ENCODE data around the gene OSGEP. TPM values are rescaled to one million over a fixed set of nuclear protein-coding genes. Genes with fewer than 3 reads are reported as not detected.
A peak's percentile ranks its signal among the peaks of the same experiment; 100 is the strongest.

Gene OSGEP
- total and polyA plus RNA-seq, 2 of the 13 experiments (the other 11 are each of a cell fraction or from before 2014, with no cell fraction given), result 39.7 to 41.1 TPM

- TF ChIP-seq CBX5 (CRISPR knock-in tag; IDR thresholded peaks at IDR 0.05; ENCODE audit: borderline replicate concordance), result peak; percentile 76; the same call in 1 of the 2 replicates
- peak; percentile 79; the same call in 1 of the 2 replicates for TF ChIP-seq ZSCAN25 (CRISPR knock-in tag; IDR thresholded peaks at IDR 0.05)
- TF ChIP-seq ZNF790 (CRISPR knock-in tag; IDR thresholded peaks at IDR 0.05; ENCODE audit: borderline replicate concordance), result no peak
- TF ChIP-seq, protein P1, sequence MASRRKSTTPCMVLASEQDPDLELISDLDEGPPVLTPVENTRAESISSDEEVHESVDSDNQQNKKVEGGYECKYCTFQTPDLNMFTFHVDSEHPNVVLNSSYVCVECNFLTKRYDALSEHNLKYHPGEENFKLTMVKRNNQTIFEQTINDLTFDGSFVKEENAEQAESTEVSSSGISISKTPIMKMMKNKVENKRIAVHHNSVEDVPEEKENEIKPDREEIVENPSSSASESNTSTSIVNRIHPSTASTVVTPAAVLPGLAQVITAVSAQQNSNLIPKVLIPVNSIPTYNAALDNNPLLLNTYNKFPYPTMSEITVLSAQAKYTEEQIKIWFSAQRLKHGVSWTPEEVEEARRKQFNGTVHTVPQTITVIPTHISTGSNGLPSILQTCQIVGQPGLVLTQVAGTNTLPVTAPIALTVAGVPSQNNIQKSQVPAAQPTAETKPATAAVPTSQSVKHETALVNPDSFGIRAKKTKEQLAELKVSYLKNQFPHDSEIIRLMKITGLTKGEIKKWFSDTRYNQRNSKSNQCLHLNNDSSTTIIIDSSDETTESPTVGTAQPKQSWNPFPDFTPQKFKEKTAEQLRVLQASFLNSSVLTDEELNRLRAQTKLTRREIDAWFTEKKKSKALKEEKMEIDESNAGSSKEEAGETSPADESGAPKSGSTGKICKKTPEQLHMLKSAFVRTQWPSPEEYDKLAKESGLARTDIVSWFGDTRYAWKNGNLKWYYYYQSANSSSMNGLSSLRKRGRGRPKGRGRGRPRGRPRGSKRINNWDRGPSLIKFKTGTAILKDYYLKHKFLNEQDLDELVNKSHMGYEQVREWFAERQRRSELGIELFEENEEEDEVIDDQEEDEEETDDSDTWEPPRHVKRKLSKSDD (CRISPR knock-in tag; IDR thresholded peaks at IDR 0.05; ENCODE audit: low read depth), result no peak; the same call in 1 of the 2 replicates
- TF ChIP-seq TFE3 (CRISPR knock-in tag; IDR thresholded peaks at IDR 0.05), result no peak; the same call in 1 of the 2 replicates
- TF ChIP-seq MIXL1 (CRISPR knock-in tag; IDR thresholded peaks at IDR 0.05), result peak; percentile 71; the same call in 1 of the 2 replicates
- no peak for TF ChIP-seq HNF1A (IDR thresholded peaks at IDR 0.05; ENCODE audit: low read depth)
- peak; percentile 68 for TF ChIP-seq HNF1A (CRISPR knock-in tag; IDR thresholded peaks at IDR 0.05; ENCODE audit: borderline replicate concordance)
- TF ChIP-seq IKZF5 (CRISPR knock-in tag; IDR thresholded peaks at IDR 0.05), result peak; percentile 71
- no peak for TF ChIP-seq ZNF260 (CRISPR knock-in tag; IDR thresholded peaks at IDR 0.05; ENCODE audit: borderline replicate concordance, low read depth)
- TF ChIP-seq KLF11 (CRISPR knock-in tag; IDR thresholded peaks at IDR 0.05), result peak; percentile 82; the same call in 1 of the 2 replicates
- TF ChIP-seq, protein P2, sequence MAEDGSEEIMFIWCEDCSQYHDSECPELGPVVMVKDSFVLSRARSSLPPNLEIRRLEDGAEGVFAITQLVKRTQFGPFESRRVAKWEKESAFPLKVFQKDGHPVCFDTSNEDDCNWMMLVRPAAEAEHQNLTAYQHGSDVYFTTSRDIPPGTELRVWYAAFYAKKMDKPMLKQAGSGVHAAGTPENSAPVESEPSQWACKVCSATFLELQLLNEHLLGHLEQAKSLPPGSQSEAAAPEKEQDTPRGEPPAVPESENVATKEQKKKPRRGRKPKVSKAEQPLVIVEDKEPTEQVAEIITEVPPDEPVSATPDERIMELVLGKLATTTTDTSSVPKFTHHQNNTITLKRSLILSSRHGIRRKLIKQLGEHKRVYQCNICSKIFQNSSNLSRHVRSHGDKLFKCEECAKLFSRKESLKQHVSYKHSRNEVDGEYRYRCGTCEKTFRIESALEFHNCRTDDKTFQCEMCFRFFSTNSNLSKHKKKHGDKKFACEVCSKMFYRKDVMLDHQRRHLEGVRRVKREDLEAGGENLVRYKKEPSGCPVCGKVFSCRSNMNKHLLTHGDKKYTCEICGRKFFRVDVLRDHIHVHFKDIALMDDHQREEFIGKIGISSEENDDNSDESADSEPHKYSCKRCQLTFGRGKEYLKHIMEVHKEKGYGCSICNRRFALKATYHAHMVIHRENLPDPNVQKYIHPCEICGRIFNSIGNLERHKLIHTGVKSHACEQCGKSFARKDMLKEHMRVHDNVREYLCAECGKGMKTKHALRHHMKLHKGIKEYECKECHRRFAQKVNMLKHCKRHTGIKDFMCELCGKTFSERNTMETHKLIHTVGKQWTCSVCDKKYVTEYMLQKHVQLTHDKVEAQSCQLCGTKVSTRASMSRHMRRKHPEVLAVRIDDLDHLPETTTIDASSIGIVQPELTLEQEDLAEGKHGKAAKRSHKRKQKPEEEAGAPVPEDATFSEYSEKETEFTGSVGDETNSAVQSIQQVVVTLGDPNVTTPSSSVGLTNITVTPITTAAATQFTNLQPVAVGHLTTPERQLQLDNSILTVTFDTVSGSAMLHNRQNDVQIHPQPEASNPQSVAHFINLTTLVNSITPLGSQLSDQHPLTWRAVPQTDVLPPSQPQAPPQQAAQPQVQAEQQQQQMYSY (CRISPR knock-in tag; IDR thresholded peaks at IDR 0.05), result peak; percentile 96
- TF ChIP-seq ZFP1 (CRISPR knock-in tag; IDR thresholded peaks at IDR 0.05), result no peak
- TF ChIP-seq MBNL3 (CRISPR knock-in tag; conservative IDR thresholded peaks at IDR 0.05), result no peak
- peak; percentile 90 for TF ChIP-seq ZNF30 (CRISPR knock-in tag; IDR thresholded peaks at IDR 0.05)
- TF ChIP-seq SMAD9 (CRISPR knock-in tag; IDR thresholded peaks at IDR 0.05), result no peak
Observed at GRCh38 chr14:20469242-20469889, 14.8 kb upstream of the OSGEP start, which contains the start of gene PNP (continued).
